Dermis microvascular lymphatic vessel endothelial cell (primary cell): Measurements from ENCODE around the gene GVQW3. TPM values are rescaled to one million over a fixed set of nuclear protein-coding genes. Genes with fewer than 3 reads are reported as not detected.

ENCODE experiments used
- DNase-seq, 2 donors: peaks; one replicate each; pipeline versions ENCODE4 v3.0.0 to v3.0.0-alpha.2; 2010; ENCODE audit warnings: low read depth in 2 of 2
- total RNA-seq: library from RNA; depleted of rRNA; stranded (reverse); fragments of >200 nt; gene quantifications from 2 replicates; pipeline ENCODE4 v1.2.1, GENCODE V29; 2014

Gene GVQW3
- total RNA-seq, 1 donor from 2014 or later = 0.51 TPM

GRCh38 chr11:76445121-76446084 lies 64.3 kb downstream of the GVQW3 start:
- peak; percentile 36 to 94 for DNase-seq

GRCh38 chr11:76448506-76448905 lies 67.4 kb downstream of the GVQW3 start:
- no peak for DNase-seq

DNA sequence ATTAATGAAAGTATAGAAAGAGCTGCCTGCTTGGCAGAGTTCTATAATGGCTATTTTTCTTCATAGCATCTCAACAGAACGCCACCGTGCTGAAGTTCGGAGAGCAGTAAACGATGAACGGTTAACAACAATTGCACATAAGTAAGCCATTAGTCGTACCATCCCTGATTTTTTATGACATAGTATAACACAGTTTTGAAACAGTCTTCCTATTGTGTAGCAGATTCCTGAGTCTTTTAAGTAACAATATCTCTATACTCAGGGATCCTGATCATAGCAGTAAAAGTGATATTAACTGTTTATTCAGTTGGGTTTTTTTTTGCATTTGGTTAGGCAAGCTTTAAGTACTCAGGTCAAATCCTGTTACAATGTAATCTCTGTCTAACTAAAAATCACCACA lies 72.1 kb downstream of the GVQW3 start:
- DNase-seq = no peak

DNA sequence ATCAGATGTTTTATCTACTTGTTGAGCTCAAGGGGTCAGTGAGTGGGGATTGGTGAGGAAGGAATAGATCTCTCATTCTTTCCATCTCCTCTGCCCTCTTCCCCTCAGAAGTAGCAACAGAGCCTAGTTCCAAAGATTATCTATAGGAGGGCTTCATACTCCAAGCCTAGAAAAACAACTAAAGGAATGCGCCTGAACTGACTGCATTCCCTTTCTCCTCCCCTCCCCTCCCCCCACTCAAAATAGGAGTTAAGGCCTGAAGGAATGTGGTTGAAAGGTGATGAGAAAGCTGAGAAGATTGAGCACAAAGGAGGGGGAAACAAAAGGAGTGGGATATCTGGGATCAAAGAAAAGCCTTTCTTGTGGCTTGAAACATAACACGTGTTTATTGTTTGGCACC lies 74.2 kb downstream of the GVQW3 start:
- no peak for DNase-seq

- no peak for DNase-seq
Measured at GRCh38 chr11:76455931-76456330, 74.8 kb downstream of the GVQW3 start.

DNA sequence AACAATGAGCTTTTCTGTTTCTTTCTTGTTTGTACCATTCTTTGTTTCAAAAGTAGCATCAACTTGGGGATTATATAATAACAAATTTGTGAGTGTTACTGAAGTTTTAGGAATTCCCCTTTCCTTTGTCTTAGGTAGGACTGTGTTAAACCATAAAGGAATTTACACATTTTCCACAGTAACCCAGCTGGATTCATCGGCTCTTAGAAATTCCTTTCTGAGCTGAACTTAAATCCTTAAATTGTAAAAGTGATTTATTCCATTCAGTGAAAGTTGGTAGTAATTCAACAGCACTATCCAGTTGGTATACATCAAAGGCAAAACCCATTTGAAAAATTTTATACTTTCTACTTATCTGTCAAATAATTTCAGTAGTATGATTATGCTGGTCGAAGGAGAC lies 75.4 kb downstream of the GVQW3 start:
- DNase-seq = no peak

Other genes starting within 250 kb of the GVQW3 start
- gene WNT11, start 174.8 kb upstream of the GVQW3 start, total RNA-seq = 0.13 TPM in 1 of 2 replicates, not detected in the other
- gene THAP12, start 191 bp upstream of the GVQW3 start, total RNA-seq = 28.0 and 28.4 TPM in 2 replicates
- gene EMSY, start 63.7 kb downstream of the GVQW3 start, total RNA-seq = 7.6 and 13.0 TPM in 2 replicates